ENCODE measurements around the gene PRKCE. TPM values are rescaled to one million over a fixed set of nuclear protein-coding genes. Genes with fewer than 3 reads are reported as not detected.

Gene PRKCE
- total RNA-seq, 1 experiment from 2014 or later, result 14.8 TPM

GRCh38 chr2:45814951-45815621 is 163.6 kb downstream of the PRKCE start (continued):
- no peak for TF ChIP-seq RAD21 (IDR thresholded peaks at IDR 0.05; ENCODE audit: low read depth)

DNA sequence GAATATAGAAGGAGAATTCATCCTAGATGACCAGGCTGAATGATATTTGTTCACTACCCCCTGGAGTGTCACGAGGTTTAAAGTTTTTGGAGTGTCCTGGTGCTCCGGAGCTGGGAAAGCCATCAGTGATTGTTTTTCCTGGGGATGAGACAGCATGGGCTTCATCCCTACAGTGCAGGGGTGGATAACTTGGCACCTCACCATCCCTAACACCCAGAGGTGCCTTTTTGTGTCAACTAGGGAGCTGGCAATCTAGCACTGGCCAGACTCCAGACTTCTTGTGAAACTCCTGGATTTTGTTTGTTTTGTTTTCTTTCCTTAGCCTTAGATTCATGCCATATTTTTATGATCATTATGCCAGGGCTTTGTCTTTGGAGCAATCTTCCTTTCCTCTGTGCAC is 164.8 kb downstream of the PRKCE start:
- ATAC-seq (no peak), DNase-seq (ENCODE audit: low read depth, low spot score) (no peak)
- Histone ChIP-seq H3K9ac (ENCODE audit: low read length) (no peak overlapping the region), H2AFZ (ENCODE audit: low read depth, low read length, poor library complexity, severe bottlenecking) (no peak overlapping the region), H3K4me3 (replicated peaks in 1 of 2; ENCODE audit: low read depth in 1 of 2, low read length in 2 of 2) (no peak overlapping the region), H3K79me2 (ENCODE audit: insufficient read depth, low read length) (0 out of 2 replicates have a peak, but pooled peaks cover 4% of the 10 kb centered on the region), H3K9me2 (ENCODE audit: insufficient read depth) (no peaks in the 10 kb centered on the region), H3K4me1 (ENCODE audit: control insufficient read depth in 1 of 2, insufficient read depth in 2 of 2, low read length in 2 of 2) (peaks cover 2 to 33% of the 10 kb centered on the region in 2 experiments; a peak in 3 of 4 replicates), H3K27me3 (ENCODE audit: insufficient read depth, low read length) (no peaks in the 10 kb centered on the region), H4K20me1 (ENCODE audit: insufficient read depth) (no peaks in the 10 kb centered on the region), H3K9me3 (ENCODE audit: control insufficient read depth in 1 of 2, insufficient read depth in 1 of 2, low read depth in 1 of 2, low read length in 2 of 2) (no peaks in the 10 kb centered on the region), H3K4me2 (ENCODE audit: low read length) (no peak overlapping the region), H3K36me3 (ENCODE audit: control insufficient read depth in 1 of 2, insufficient read depth in 2 of 2, low read length in 2 of 2) (no peaks in the 10 kb centered on the region), H3K27ac (ENCODE audit: low read depth, low read length) (no peak overlapping the region)
- intact Hi-C loops (cut with micrococcal nuclease), result no loop called here
- ChIA-PET RAD21 (ENCODE audit: low non-redundant PET in 1 of 2, low total read pairs in 2 of 2, uncharacterized antibody in 2 of 2, unreplicated experiment in 2 of 2) (no interaction called here), POLR2A (no interaction called here), CTCF (no interaction called here)
- BruUV-seq (replicated peaks), result no TSS peak
- TF ChIP-seq SIN3A (IDR thresholded peaks at IDR 0.05; ENCODE audit: low read depth) (no peak), ELF1 (IDR thresholded peaks at IDR 0.05; ENCODE audit: borderline replicate concordance, low read depth) (no peak), SP1 (IDR thresholded peaks at IDR 0.05; ENCODE audit: low read depth) (no peak), RAD21 (IDR thresholded peaks at IDR 0.05; ENCODE audit: low read depth) (no peak), TCF7L2 (IDR thresholded peaks at IDR 0.05; ENCODE audit: borderline replicate concordance, extremely low read depth, insufficient read depth, insufficient read length) (no peak), CTCF (IDR thresholded peaks at IDR 0.05 in 2 of 3, conservative IDR thresholded peaks at IDR 0.05 in 1 of 3; ENCODE audit: borderline replicate concordance in 1 of 3, insufficient read depth in 1 of 3, low read depth in 2 of 3, low read length in 2 of 3) (no peak), ZFX (IDR thresholded peaks at IDR 0.05) (no peak), YY1 (IDR thresholded peaks at IDR 0.05; ENCODE audit: extremely low read depth, insufficient replicate concordance, low read depth, low read length) (no peak), EZH2phosphoT487 (IDR thresholded peaks at IDR 0.05; ENCODE audit: borderline replicate concordance) (no peak), ZNF274 (IDR thresholded peaks at IDR 0.05; ENCODE audit: low read depth, low read length) (no peak), SRF (IDR thresholded peaks at IDR 0.05; ENCODE audit: low read depth) (no peak)
